ENCODE results near the gene PRSS16. TPM values are rescaled to one million over a fixed set of nuclear protein-coding genes. Genes with fewer than 3 reads are reported as not detected.

PRSS16 gene
- 5.5 and 6.7 TPM in 2 replicates for total RNA-seq

DNA sequence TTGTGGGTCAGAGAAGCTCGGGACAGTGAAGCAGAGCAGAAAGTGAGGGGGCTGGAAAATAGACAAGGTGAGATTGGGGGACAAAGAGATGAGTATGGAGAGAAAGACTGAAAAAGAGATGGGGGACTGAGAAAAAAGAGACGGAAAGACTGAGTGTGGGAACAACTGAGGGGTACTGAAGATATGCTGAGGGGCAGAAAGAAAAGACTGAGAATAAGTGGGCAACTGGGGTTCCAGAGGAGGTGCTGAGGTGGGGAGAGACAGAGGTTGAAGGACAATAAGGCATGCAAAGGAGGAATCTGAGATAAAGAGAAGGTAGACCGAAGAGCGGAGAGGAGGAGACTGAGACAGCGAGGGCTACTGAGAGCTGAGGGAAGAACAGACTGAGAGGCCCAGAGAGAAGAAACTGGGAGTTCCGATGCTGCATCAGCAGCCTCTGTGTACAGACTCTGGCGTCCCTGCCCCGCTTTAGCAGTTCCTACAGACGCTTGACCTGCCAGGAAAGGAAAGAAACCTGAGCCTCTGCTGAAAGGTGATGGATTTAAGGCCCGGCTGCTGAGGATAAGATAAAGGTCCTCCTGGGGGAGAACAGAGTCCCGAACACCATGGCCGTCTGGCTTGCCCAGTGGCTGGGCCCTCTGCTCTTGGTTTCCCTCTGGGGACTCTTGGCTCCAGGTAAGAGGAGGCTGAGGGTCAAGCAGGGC is at the start of gene PRSS16:
PRSS16 (plus strand) TSS at position 569 of the 704 bp plus-strand sequence; CDS start at position 606, 37 bp downstream.

Other genes with a start within 250 kb of the PRSS16 start
- gene POM121L2, start 64.6 kb downstream of the PRSS16 start, total RNA-seq, result not detected in 2 replicates
- gene ZNF391, start 141.1 kb downstream of the PRSS16 start, total RNA-seq, result 0.64 and 2.4 TPM in 2 replicates
- gene ZNF184, start 225.4 kb downstream of the PRSS16 start, total RNA-seq, result 4.8 and 5.3 TPM in 2 replicates

Measured in tracheal epithelial cell (primary cell).